IPS-15b (cell line): Measurements from ENCODE around the gene USP9X.
"Not testable (repeated sequence)": the region's sequence is repeated elsewhere in the genome, so short reads cannot be mapped to it uniquely, and the experiment has no call there.

Experiments
- H3K27me3 ChIP-seq: one replicate; pipeline ENCODE4 v1.6.1; 2013; ENCODE audit warnings: low read length; ENCODE audit not compliant: control insufficient read depth, insufficient read depth
- H3K36me3 ChIP-seq: one replicate; pipeline ENCODE4 v1.6.1; 2013; ENCODE audit warnings: low read length; ENCODE audit not compliant: control insufficient read depth, insufficient read depth
- H3K4me1 ChIP-seq: one replicate; pipeline ENCODE4 v1.6.1; 2013; ENCODE audit warnings: mild to moderate bottlenecking, low read length; ENCODE audit not compliant: control insufficient read depth, insufficient read depth
- H3K4me3 ChIP-seq: one replicate; pipeline ENCODE4 v1.5.1; 2013; ENCODE audit warnings: low read depth, low read length
- H3K9ac ChIP-seq: one replicate; pipeline ENCODE4 v1.6.1; 2013; ENCODE audit warnings: low read depth, mild to moderate bottlenecking, low read length
- H3K9me3 ChIP-seq: one replicate; pipeline ENCODE4 v1.6.1; 2013; ENCODE audit warnings: mild to moderate bottlenecking, low read length; ENCODE audit not compliant: control insufficient read depth, insufficient read depth

Gene USP9X

DNA sequence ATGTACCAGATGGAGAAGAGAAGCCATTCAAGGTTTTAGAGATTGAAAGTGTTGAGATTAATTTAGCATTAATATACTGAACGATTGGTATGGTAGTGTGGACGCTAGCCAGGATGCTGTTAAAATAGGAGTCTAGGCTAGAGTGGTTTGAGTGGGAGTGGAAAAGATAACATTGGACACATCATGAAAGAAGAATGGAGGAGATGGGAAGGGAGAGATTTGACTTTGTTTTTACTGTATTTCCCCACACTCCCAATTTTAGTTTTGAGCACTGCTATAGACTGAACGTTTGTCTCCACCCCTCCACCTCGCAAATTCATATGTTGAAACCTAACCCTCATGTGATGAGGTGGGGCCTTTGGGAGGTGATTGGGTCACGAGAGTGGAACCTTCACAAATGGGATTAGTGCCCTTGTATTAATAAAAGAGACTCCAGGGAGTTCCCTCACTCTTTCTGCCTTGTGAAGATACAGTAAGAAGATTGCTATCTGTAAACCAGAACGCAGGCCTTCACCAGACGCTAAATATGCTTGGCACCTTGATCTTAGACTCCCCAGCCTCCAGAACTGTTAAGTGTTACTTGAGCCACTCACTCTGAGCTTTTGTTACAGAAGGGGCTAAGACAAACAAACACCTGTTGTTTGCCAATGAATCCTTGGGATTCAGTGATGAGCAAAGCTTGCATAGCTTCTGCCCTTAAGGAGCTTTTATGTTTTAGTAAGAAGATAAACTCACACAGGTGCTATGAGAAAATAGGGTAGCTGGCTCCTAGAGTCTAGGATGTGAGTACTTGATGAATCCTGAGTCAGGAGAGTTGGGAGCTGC is 25.8 kb downstream of the USP9X start:
- Histone ChIP-seq H3K4me3 (peak overlapping the region; percentile 33), H3K9ac (no peak overlapping the region), H3K36me3 (no peaks in the 10 kb centered on the region), H3K4me1 (peaks cover 49% of the 10 kb centered on the region), H3K9me3 (no peaks in the 10 kb centered on the region), H3K27me3 (no peaks in the 10 kb centered on the region)

DNA sequence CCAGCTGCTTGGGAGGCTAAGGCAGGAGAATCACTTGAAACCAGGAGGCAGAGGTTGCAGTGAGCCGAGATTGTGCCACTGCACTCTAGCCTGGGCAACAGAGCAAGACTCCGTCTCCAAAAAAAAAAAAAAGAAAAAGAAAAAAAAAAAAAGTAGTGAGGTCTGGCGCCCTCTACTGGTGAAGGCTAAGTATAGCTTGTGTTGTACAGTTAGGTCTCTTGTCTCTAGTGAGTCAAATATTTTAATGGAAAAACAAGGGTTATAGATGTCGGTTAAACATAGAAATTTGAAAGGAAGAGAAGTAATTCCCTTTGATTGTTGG is 29.8 kb downstream of the USP9X start:
- not testable (repeated sequence) for H3K27me3 ChIP-seq, H3K36me3 ChIP-seq, H3K9ac ChIP-seq, H3K4me3 ChIP-seq, H3K9me3 ChIP-seq
- H3K4me1 ChIP-seq = peaks cover 43% of the 10 kb centered on the region

DNA sequence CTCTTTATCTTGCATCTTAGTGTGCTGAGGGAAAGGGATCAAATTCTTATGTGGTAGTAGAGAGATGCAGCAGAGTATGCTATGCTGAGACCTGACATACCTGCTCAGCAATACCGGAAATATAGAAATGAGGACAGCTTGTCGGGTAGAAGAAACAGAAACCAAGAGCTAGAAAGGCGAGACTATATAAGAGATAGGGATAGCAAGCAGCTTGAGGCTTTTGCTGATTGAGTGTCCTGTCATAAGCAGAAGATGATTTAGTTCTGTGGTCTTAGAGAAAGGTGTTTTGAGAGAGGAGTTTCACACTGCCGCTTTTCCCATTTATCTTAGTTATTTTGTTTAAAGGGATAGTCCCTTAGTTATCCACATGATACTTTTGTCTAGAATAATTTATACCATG is 31.7 kb downstream of the USP9X start:
- peaks cover 30% of the 10 kb centered on the region for H3K4me1 ChIP-seq
- H3K9ac ChIP-seq = no peak overlapping the region
- no peaks in the 10 kb centered on the region for H3K9me3 ChIP-seq
- H3K27me3 ChIP-seq = no peaks in the 10 kb centered on the region
- no peaks in the 10 kb centered on the region for H3K36me3 ChIP-seq
- no peak overlapping the region for H3K4me3 ChIP-seq

DNA sequence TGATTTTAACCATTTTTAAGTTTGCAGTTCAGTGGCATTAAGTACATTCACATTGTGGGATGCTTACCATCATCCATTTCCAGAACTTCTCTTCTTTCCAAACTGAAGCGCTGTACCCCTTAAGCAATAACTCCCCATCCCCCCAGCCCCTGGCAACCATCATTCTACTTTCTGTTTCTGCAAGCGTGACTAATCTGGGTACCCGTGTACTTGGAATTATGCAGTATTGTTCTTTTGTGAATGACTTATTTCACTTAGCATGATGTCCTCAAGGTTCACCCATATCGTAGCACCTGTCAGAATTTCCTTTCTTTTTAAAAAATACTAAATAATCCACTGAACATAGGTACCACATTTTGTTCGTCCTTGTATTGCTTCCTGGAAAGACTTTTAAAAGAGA is 32.9 kb downstream of the USP9X start:
- H3K4me1 ChIP-seq = peaks cover 22% of the 10 kb centered on the region
- no peaks in the 10 kb centered on the region for H3K9me3 ChIP-seq
- H3K4me3 ChIP-seq = peak overlapping the region; percentile 36
- no peak overlapping the region for H3K9ac ChIP-seq
- no peaks in the 10 kb centered on the region for H3K36me3 ChIP-seq
- H3K27me3 ChIP-seq = no peaks in the 10 kb centered on the region

DNA sequence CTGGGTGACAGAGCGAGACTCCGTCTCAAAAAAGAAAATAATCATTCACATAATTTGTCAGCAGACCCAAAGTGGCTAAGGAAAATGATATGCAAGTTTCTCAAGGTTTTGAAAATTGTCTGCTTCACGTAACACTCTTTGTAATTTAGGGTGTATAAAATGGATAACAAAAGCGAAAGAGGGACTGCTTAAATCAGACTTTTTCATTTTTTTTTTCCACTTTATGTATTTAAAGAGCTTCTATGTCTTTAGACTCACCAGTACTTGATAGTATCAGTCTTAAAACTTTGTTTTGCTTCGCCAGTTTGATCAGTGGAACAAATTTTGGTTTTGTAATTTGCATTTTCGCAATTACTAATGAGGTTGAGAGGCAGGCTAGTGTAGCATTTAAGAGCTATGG is 34.6 kb downstream of the USP9X start:
- Histone ChIP-seq H3K36me3 (peaks cover 4% of the 10 kb centered on the region), H3K27me3 (no peaks in the 10 kb centered on the region), H3K4me3 (no peak overlapping the region), H3K4me1 (peaks cover 22% of the 10 kb centered on the region), H3K9ac (no peak overlapping the region), H3K9me3 (no peaks in the 10 kb centered on the region)

DNA sequence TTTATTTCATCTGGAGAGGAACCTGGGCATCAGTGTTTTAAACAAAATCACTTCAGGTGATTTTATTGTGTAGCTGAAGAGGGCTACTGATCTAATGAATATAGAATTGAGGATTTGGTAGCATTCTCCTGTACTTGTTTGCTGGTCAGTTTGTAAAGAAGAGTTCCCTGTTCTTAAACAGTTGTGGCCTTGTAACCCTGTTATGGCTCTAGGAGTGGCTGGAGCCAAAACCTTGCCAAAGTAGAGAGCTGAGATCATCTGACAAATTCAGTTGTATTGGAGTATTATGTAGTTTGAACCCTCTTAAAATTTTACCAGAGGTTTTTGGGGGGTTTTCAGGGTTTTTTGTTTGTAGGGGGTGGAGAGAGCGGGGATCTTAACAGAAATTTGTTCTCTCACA is 36.5 kb downstream of the USP9X start:
- H3K36me3 ChIP-seq = peaks cover 4% of the 10 kb centered on the region
- no peak overlapping the region for H3K9ac ChIP-seq
- H3K4me3 ChIP-seq = no peak overlapping the region
- H3K9me3 ChIP-seq = no peaks in the 10 kb centered on the region
- no peaks in the 10 kb centered on the region for H3K27me3 ChIP-seq
- peaks cover 19% of the 10 kb centered on the region for H3K4me1 ChIP-seq

DNA sequence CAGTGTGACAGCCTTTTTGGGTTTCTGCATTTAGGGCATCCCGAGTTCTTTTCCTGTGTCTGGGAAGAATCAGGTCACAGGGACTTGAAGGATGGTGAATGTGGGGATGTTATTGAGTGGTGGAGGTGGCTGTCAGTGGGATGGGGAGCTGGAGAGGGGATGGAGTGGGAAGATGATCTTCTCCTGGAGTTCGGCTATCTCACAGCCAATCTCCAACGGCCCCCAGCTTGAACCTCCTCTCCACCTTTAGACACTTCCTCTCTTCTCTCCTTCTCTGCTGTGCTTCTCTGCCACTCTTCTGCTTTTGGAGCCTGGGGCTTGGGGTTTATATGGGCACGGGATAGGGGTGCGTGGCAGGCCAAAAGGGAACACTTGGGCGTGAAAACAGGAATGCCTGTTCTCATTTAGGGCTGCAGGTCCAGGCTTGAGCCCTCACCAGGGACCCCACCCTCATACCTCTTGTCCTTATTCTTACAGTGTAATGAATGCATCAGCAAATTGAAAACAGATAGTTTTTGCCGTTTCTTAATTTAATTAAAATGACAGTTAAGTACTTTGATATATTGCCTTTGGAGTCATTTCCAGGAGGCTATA is 37.5 kb downstream of the USP9X start:
- no peak overlapping the region for H3K9ac ChIP-seq
- no peaks in the 10 kb centered on the region for H3K27me3 ChIP-seq
- H3K4me3 ChIP-seq = no peak overlapping the region
- peaks cover 4% of the 10 kb centered on the region for H3K36me3 ChIP-seq
- H3K9me3 ChIP-seq = no peaks in the 10 kb centered on the region
- peaks cover 19% of the 10 kb centered on the region for H3K4me1 ChIP-seq

DNA sequence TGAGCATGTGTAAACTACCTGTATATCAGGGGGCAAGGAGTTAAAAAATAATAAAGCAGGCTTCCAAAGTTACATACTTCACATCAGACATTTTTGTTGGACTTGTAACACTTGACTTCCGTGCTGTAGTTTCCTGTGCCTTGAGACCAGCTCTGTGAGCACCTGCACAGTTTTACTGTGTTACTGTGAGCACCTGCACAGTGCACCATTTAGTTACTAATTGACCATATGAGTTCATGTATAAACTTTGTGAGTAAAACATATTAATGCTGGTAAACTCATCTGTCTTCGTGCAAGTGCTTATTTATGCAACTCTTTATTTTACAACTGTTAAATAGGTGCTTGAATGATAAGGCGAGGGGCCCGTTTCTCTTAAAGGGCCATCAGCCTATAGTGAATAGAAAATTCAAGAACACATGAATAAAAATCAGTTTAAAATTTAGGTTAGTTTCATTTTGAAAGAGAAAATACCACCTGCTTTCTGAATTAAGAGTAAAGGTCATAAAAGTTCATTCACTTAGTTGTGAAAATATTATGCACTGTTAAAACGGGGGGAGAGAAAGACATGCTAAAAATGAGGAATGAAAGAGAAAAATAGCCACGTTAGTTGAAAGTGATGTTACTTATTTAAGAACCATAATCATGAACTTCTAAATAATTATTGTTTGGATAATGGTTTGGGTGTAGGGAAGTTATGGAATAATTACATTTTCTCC is 42.4 kb downstream of the USP9X start:
- Histone ChIP-seq H3K4me1 (peaks cover 5% of the 10 kb centered on the region), H3K4me3 (no peak overlapping the region), H3K36me3 (peaks cover 19% of the 10 kb centered on the region)

DNA sequence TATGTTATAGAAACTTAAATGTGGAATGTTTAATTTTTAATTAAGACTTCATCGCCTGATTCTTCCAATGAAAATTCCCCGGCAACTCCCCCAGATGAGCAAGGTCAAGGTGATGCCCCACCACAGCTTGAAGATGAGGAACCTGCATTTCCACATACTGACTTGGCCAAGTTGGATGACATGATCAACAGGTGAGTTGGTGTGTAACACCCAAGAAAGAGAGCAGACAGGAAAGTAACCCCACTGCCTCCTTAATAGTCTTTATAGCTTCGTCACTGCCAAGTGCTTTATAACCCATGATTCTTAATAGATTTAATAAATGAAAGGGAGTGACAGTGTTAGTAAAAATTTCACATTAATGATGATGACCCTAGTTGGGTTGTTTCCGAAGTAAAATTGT is 43.7 kb downstream of the USP9X start:
- no peaks in the 10 kb centered on the region for H3K27me3 ChIP-seq
- peaks cover 20% of the 10 kb centered on the region for H3K36me3 ChIP-seq
- peaks cover 5% of the 10 kb centered on the region for H3K4me1 ChIP-seq
- H3K4me3 ChIP-seq = no peak overlapping the region
- H3K9me3 ChIP-seq = no peaks in the 10 kb centered on the region
- no peak overlapping the region for H3K9ac ChIP-seq

More for the DNA sequence above, 42.4 kb downstream of the USP9X start:
- Histone ChIP-seq H3K27me3 (no peaks in the 10 kb centered on the region), H3K9me3 (no peaks in the 10 kb centered on the region), H3K9ac (no peak overlapping the region)

DNA sequence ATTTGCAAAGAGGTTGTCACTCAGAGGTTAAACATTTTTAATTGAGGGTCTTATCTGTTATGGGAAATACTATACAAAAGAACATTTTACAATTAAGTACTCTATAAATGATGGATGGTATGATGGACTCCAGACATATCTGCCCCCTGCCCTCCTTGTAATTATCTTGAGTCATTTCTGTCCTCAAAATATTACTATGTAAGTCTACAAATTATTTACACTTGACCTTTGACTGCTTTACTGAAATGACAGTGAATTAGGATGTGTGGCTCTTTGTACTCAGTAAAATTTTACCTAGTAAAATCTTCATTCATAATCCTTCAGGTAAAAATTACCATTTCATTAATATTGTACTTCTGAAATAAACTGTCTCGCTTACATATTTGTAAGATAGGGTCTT is 46.5 kb downstream of the USP9X start:
- H3K4me1 ChIP-seq = no peaks in the 10 kb centered on the region
- no peaks in the 10 kb centered on the region for H3K27me3 ChIP-seq
- H3K9ac ChIP-seq = no peak overlapping the region
- H3K36me3 ChIP-seq = peaks cover 37% of the 10 kb centered on the region
- no peaks in the 10 kb centered on the region for H3K9me3 ChIP-seq
- no peak overlapping the region for H3K4me3 ChIP-seq

DNA sequence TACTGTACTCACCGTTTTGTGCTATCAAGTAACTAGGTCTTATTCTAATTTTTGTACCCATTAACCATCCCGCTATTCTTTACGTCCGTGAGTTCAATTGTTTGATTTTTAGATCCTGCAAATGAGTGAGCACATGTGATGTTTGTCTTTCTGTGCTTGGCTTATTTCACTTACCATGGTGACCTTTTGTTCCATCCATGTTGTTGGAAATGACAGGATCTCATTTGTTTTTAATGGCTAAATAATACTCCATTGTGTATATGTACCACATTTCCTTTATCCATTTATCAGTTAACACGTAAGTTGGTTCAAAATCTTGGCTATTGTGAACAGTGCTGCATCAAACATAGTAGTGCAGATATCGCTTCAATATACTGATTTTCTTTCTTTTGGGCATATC is 48.3 kb downstream of the USP9X start:
- H3K36me3 ChIP-seq = peaks cover 37% of the 10 kb centered on the region
- H3K4me1 ChIP-seq = no peaks in the 10 kb centered on the region
- H3K9me3 ChIP-seq = no peaks in the 10 kb centered on the region
- H3K9ac ChIP-seq = no peak overlapping the region
- H3K27me3 ChIP-seq = no peaks in the 10 kb centered on the region
- no peak overlapping the region for H3K4me3 ChIP-seq

DNA sequence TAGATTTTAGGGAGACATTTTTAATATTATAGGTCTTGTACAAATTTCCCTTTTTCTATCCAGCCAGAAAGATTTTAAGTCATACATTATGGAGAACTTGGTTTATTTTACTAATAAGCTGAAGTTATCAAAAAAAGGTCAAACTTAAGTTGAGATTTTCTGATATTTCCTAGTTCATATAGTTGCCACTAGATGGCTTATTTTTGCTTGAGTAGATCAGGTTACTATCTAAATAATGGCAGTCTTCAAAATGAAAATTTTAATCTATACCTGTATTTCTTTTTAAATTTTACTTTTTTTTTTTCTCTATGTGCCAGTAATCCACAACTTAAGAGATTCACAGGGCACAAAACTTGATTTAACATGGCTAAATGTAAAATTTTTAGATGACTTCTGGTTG is 52.3 kb downstream of the USP9X start:
- Histone ChIP-seq H3K9me3 (no peaks in the 10 kb centered on the region), H3K4me1 (no peaks in the 10 kb centered on the region), H3K9ac (no peak overlapping the region), H3K27me3 (no peaks in the 10 kb centered on the region), H3K4me3 (no peak overlapping the region), H3K36me3 (peaks cover 27% of the 10 kb centered on the region)
